AG08395 (cell line): ENCODE measurements around the gene ABLIM2.

ENCODE experiments used
- DNase-seq: peaks from one replicate; pipeline ENCODE4 v3.0.0; 2012; ENCODE audit warnings: mixed read lengths, low spot score

ABLIM2 gene

DNA sequence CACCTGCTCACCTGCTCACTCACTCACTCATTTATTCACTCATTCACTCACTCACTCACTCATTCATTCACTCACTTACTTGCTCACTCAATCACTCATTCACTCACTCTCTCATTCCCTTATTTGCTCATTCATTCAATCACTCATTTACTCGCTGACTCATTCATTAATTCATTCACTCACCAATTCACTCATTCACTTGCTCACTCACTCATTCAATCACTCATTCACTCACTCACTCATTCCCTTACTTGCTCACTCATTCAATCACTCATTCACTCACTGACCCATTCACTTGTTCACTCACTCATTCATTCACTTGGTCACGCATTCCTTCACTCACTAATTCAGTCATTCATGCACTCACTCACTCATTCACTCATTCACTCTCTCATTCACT lies 130.2 kb downstream of the ABLIM2 start:
- DNase-seq, result no peak

DNA sequence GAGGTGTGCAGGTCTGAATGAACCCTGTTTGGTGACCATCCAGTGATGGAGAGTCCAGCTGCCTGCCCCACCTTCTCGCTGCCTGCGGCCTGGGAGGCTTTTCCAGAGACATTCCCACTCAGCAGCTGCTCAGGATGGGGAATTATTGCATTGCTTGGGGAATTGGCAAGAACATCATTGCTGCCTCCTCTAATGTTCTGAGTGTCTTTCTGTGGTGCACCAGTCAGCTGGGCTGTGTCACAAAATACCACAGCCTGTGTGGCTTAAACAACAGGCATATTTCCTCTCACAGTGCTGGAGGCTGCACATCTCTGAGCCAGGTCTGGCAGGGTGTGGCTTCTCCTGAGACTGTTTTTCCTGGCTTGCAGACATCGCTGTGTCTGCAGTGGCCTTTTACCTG lies 132.2 kb downstream of the ABLIM2 start:
- no peak for DNase-seq

DNA sequence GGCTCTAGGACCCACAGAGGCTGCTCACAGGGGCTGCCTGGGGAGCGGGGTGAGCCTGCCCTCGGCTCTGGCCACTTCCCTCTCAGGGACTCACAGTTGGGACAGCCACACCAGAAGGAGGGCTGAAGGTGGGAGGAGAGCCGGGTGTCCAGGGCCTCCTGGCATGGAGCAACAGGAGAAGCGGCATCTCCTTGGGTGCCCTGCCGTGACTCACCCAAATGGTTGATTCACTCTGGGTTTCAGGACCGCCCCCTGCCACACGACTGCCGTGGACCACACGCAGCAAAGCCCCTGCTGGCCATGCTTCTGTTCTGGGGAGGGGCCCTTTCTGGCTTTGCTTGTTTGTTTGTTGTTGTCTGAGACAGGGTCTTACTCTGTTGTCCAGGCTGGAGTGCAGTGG lies 132.9 kb downstream of the ABLIM2 start:
- no peak for DNase-seq

DNA sequence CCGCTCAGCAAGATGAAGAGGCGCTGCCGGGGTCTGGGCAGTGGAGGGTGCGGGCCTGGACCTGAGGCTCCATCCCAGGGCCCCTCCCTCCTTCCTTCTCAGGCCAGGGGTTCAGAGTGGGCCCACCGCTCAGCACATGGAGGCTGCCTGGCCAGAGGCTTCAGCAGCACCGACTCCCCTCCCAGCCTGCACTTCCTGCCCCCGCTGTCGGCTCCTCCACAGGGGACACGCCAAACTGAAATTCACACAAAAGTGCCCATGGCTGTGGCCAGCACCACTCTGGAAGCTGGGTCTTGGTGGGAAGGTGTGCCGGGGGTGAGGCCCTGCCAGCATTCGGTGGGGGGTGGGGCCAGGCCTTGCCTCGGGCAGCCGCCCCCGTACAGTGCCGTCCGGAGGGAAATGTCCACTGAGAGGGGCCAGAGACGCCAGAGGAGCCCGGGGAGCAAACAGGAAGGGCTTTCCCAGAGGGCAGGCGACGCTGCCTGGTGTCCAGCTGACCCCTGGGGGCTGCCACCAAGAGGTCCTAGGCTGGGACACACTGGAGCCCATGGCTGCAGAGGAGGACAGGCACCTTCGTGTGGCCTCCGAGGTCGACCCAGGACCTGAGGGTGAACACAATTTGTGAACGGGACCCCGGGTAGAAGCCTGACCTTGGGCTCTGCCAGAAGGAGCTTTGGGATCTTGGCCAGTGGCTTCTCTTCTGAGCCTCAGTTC lies 134.4 kb downstream of the ABLIM2 start:
- no peak for DNase-seq

DNA sequence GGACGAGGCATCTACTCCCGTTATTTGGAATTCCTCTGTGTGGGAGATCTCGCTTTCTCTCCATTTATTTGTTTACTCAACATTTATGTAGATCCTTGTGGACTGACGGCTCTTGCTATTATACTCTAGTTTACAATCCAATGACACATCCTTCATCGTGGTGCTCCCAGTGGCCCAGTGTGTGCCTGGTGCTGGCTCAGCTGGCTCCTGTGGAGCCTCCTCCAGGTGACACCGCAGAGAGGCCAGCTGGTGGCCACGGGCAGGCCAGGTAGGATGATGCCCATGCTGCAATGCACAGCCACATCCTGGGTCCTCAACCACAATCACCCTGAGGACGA lies 134.9 kb downstream of the ABLIM2 start:
- DNase-seq, result no peak

DNA sequence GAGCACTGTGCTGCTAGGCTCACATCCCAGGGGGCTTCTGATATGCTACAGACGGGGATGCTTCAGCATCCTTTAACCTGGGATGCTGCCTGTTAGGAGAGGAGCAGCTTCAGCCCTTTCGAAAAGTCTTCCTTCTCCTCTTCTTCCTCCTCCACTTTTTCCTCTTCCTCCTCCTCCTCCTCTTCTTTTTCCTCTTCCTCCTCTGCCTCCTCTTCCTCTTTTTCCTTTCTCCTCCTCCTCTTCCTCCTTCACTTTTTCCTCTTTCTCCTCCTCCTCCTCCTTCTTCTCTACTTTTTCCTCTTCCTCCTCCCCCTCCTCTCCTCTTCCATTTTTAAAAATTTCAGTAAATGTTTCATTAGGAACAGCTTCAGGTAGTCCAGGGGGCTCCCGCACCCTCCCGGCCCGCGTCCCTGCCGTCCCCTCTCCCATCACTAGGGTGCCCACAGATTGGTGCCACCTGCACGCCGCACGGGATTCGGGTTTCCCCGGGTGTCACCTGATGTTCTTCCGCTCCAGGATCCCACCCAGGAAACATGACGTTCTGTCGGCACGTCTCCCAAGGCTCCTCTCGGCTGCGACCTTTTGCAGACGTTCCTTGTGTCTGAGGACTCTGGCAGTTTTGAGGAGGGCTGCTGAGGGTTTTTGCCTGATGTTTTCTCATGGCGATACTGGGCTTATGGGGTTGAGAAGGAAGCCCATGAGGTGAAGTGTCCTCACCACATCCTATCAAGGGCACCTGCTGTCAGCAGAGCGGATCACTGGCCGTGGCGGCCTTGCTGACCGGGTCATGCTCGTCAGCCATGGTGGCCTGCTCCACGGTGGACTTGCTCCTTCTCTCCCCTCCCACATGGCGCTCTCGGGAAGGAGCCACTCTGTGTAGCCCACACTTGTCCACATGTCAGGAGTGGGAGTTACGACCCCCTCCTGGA lies 135.6 kb downstream of the ABLIM2 start:
- DNase-seq, result no peak

DNA sequence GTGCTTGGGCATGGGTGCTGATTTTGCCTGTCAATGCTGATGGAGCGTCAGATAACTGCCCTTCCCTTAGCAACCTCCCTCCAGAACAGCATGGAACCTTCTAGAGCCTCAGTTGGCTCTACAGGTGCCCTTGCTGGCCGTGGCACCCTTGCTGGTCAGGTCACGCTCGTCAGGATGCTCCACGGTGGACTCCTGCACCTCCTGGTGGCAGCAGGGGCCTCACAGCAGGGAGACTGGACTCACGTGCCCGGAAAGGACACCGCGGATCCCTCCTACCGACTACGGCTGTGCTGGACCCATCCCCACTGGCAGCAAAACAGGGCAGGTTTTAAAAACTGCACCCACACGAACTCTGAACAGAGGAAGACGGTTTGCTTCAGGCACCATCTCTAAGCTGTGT lies 136.8 kb downstream of the ABLIM2 start:
- DNase-seq, result no peak

DNA sequence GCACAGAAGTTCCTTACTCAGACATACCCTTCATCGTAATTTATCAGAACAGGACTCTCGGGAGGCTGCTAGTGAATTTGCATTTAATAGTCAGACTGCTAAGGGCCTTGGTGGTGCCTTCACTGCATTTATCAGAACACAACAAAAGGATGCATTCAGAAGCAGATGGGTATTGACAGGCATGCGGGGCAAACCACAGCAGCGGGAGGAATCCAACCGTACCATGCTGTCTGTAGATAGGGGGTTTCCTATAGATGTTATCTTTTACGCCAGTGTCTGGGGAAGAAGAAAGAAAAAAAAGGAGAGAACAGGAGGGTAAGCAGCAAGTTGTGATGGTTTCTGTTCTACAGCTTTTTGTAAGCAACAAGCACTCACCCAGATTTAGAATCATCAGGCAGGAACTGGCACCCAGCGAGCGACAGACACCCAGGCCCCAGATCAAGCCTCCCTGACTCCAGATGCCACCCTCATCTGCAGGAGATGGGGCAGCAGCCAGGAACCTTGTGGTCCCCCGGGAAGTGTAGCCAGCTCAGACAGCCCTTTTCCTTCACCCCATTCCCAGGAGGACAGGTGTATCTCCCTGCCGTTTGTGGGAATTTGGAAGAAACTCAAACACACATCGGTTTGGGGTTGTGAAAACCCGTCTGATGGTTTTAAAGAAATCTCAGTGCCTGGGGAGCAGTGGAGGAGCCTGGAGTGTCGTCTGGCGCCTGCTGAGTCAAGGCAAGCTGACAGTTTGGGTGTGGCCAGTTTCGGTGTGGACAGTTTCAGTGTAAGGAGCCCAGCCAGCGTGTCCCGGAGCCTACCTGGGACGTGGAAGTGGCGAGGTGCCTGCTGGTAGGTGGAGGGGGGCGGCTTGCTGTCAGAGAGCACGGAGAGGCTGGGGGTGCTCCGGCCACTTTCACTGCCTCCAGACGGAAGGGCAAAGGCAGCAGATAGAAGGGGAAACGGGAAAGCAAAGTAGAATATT lies 138.9 kb downstream of the ABLIM2 start:
- DNase-seq, result no peak

DNA sequence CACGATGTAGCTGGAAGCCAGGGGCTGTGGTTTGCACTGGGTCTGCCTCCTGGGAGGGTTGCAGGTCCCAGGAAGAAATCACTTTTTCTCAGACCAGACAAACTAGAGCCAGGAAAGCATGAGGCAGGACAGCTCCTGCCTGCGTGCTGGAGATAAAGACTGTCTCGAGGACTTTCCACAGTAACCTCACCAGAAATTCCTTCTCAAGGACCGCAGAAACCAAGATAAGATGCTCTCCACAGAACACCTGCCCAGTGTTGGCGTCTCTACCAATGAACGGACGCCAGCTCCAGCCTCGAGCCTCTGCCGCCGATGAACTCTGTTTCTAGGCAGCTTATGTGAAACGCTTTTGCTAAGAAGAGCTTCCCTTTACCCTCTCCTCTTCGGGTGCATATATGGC lies 142.1 kb downstream of the ABLIM2 start:
- DNase-seq, result no peak

DNA sequence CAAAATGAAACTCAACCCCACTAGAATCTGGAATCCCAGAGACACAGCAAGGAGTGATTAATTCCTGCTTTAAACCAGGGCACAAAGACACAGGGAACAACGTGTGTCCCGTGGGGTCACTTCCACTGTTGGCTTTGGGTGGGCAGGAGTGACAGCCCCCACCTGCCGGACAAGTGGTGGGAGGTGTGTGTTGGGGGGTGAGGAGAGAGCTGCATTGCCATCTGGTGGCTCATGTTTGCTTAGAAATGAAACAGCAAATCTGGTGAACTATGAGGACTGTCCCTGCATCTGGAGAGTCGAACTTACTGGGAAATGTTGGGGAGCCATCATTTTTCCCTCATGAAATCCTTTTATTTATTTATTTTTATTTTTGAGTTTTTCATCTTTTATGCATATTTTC lies 143.1 kb downstream of the ABLIM2 start:
- peak; percentile 55 for DNase-seq

DNA sequence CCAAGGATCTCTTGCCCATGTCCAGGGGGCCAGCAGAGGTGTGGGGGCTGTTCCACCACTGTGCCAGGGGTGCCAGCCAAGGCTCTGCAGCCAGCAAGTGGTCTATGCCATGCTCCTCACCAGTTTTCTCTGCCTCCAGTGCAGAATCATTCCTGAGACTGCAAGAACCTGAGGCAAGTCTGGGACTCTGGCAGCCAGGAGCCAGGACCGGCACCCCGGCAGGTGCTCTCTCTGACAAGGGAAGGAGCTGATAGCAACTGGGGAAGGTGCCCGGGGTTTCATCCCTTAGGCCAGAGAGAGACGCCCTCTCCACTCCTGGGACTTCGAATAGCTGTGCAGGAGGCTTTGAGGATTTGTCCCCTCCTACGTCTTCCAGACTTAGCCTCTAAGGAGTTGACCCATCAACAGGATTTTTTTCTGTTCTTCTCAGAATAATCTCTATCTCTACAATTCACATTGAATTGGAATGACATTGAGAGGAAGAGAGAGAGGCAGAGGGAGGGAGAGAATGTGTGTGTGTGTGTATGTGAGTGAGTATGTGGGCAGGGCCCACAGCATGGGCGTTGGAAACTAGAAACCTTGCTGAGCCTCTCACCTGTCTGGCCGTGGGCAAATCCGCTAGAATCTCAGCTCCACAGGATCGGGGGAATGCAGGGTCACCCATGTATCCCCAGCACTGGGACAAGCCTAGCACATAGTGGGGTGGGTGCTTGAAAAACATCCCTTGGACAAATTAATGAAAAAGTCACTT lies 144.5 kb downstream of the ABLIM2 start:
- no peak for DNase-seq

DNA sequence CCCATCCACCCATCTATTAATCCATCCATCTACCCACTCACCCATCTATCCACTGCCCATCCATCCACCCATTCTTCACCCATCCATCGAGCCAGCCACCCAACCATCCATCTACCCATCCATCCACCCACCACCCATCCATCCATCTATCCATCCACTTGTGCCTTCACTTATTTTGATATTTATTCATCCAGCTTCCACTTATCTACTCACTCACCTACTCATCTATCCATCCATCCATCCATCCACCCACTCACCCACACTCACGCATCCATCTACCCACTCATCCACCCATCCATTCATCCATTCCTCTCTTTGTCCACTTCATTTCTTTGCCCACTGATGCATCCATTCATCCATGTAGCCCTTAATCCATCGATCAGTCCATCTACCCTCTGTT lies 146.1 kb downstream of the ABLIM2 start:
- DNase-seq, result no peak

DNA sequence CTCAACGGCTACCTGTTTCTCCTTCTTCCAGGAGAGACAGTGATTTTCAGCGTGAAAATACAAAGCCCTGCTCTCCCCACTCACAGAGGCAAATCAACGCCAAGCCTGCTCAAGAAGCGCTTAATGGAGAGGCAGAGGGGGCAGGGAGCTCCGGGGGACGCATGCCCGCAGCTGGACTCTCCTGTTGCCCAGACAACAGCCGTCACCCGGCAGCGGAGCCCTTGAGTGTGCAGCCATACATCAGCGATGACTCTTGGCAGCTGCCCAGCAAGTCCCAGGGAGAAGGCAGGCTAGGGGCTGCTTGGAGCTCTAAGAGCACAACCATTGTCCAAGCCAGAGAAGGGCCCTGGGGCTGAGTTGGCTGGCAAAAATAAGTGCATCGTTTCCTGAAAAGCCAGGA lies 148.0 kb downstream of the ABLIM2 start:
- DNase-seq, result no peak

DNA sequence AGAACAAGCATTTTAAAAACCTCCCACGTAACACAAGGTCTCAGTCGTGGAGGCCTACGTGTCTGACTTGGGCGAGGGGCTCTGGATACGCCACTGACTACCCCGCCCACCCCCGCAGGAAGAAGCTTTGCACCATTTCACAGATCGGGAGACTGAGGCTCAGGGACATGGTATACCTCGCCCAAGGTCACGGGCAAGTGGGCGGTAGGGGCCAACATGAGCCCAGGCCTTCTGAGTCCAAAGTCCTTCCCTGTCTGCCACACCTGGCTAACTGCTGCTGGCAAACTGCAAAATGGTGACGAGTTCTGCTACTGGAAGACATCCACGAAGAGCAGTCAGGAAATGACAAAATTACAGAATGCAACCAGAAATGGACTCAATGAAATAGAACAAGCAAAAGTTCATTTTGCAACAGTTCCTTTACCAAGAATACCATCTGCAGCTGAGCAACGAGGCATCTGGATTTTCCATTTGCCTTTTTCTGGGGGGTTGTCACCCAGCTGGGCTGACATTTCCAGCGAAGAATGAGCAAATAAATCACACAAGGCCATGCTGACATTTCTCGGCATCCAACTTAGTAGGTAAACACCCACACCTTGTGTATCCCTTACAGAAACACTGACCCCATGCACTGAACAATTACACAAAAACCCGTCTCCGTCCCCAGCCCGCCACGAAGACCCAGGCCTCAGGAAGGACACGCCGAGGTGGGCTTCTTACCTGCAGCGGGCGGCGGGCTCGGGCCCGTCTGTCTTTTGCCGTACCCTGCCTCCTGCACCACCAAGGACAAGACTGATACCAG lies 148.7 kb downstream of the ABLIM2 start:
- DNase-seq, result no peak

DNA sequence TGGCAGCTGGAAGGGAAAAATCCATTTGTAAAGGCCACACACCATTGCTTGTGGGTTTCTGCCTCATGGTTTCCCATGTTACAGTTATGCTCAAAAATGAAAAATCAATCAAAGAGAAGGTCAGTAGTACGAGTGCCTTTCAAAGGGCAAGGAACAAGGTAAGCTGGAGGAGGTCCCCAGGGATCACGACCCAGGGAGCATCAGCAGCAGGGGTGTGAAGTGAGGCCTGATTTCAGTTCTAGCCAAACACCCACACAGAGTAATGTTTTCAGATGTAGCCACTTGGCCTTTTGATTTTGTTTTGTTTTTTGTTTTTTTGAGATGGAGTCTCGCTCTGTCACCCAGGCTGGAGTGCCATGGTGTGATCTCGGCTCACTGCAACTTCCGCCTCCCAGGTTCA lies 149.5 kb downstream of the ABLIM2 start:
- no peak for DNase-seq

DNA sequence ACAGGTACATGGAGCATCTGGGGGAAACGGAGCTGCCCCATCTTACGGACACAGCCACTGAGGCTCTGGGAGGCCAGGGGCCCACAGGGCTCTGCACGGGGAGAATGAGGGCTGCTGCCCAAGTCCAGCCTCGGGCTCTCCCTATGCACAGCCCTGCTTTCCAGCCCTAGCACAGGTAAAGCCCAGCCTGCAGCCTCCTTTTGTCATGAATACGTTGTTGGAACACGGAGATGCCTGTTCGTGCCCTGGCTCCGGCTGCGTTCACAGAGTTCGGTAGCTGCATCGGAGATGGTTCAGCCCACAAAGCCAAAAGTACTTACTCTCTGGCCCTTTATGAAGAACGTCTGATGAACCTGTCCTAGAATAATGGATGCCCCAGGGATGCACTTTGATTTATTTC lies 150.2 kb downstream of the ABLIM2 start:
- no peak for DNase-seq

DNA sequence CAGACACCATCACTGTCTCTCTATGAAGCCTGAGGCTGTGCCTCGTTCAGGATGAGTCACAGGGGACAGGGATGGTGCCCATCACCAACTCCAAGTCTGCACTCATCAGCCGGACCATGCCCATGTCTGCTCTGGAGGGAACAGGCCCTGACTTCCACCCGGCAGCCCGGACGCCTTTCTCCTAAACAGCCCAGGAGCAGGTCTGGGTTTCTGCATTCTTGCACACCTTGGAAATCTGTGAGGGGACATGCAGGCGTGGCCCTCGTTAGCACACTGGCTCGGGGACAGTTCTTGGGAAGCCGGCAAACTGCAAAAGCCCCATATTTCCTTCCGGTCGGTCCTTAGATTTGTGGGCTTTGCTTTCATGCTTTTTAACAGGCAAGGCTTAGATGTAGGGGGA lies 151.0 kb downstream of the ABLIM2 start:
- no peak for DNase-seq

DNA sequence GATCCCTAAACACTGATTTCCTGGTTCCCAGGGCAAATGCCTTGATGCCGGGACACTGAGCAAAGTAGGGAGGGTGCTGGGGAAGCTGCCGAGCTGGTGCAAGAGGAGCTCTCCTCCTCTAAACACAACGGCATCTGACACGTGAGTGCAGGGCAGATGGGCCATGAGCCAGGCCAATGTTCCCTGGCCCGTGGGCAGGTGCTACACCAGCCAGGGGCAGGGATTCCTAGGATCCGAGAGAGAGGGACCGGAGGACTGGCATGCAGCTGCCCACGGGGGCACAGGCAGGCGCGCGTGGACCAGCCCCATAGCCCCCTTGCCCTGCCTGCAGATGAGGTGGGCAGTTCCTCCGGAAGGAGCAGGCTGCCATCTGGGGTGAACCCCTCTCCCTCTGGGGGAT lies 152.1 kb downstream of the ABLIM2 start:
- no peak for DNase-seq

DNA sequence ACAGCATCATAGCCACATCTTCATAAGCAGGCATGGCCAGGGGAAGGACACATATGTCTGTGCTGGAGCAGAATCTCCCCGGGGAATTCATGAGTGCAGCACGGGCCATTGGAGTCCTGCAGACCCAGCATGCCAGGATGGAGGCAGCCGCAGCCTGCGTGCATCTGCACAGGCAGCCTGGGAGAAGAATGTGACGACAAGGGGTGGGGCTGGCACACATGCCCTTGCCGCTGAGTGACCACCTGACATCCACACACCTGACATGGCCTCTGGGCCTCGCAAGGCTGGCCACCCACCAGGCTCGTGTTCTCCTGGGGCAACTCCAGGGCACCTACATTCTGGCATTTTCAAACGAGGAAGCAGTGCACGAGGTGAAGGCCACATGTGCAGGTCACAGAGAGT lies 152.8 kb downstream of the ABLIM2 start:
- no peak for DNase-seq

DNA sequence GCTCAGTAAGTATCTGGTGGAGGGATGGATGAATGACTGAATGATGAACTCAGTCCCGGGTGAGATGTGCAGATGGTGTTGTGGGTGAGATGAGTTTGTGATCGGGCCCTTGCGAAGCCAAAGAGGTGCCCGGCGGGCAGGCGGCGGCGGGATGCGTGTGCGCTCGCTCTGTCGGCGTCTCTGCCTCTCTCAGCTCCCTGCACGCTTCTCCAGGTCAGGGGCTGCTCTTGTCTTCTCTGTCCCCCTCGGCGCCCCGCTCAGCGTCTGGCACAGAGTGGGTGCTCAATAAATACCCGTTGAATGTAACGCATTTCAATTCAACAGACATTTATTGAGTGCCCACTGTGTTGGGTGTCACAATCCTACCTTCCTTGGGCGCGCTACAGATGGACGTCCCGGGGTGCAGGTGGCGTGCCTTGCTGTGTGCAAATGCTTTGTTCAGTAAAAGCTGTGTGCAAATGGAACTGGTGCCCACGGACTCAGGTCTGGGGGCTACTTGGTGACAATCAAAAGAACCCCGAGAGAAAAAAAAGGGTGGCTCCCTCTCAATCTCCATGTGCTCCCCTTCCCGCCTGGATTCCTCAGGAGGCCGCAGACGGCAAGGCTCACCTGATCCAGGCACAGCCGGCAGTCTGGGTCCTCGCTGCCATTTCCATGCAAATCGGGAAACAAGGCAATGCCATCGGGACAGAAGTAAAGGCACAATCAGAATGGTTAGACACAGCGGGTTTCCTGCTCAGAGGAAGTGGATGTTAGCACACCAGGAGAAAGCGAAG lies 153.4 kb downstream of the ABLIM2 start:
- no peak for DNase-seq
